IPS-18a (cell line): ENCODE measurements around the gene GORAB.

Experiments used
- H3K27ac ChIP-seq: one replicate; pipeline ENCODE4 v1.5.1; 2013; ENCODE audit warnings: low read length
- H3K27me3 ChIP-seq: one replicate; pipeline ENCODE4 v1.6.1; 2013; ENCODE audit warnings: mild to moderate bottlenecking, low read length; ENCODE audit not compliant: control insufficient read depth, insufficient read depth
- H3K36me3 ChIP-seq: one replicate; pipeline ENCODE4 v1.6.1; 2013; ENCODE audit warnings: low read depth, low read length; ENCODE audit not compliant: control insufficient read depth
- H3K4me1 ChIP-seq: one replicate; pipeline ENCODE4 v1.6.1; 2013; ENCODE audit warnings: low read depth, low read length; ENCODE audit not compliant: control insufficient read depth
- H3K4me3 ChIP-seq: one replicate; pipeline ENCODE4 v1.5.1; 2013; ENCODE audit warnings: low read length
- H3K9ac ChIP-seq: one replicate; pipeline ENCODE4 v1.6.1; 2013; ENCODE audit warnings: mild to moderate bottlenecking, low read length, moderate library complexity
- H3K9me3 ChIP-seq: one replicate; pipeline ENCODE4 v1.6.1; 2013; ENCODE audit warnings: low read depth, low read length; ENCODE audit not compliant: control insufficient read depth

The GORAB gene

GRCh38 chr1:170594066-170594626 lies 62.2 kb downstream of the GORAB start:
- Histone ChIP-seq H3K4me1 (no peaks in the 10 kb centered on the region), H3K4me3 (no peak overlapping the region), H3K27ac (no peak overlapping the region), H3K36me3 (no peaks in the 10 kb centered on the region), H3K27me3 (peaks cover 15% of the 10 kb centered on the region), H3K9me3 (no peaks in the 10 kb centered on the region), H3K9ac (no peak overlapping the region)

- H3K27me3 ChIP-seq, result no peaks in the 10 kb centered on the region
Measured at GRCh38 chr1:170596701-170597100, 64.7 kb downstream of the GORAB start.

GRCh38 chr1:170598618-170599017 lies 66.7 kb downstream of the GORAB start:
- no peak overlapping the region for H3K27ac ChIP-seq
- no peaks in the 10 kb centered on the region for H3K36me3 ChIP-seq
- H3K4me1 ChIP-seq, result no peaks in the 10 kb centered on the region
- H3K27me3 ChIP-seq, result no peaks in the 10 kb centered on the region
- peaks cover 6% of the 10 kb centered on the region for H3K9me3 ChIP-seq
- H3K9ac ChIP-seq, result no peak overlapping the region
- no peak overlapping the region for H3K4me3 ChIP-seq

More at GRCh38 chr1:170596701-170597100, 64.7 kb downstream of the GORAB start:
- Histone ChIP-seq H3K4me1 (no peaks in the 10 kb centered on the region), H3K36me3 (no peaks in the 10 kb centered on the region), H3K9me3 (no peaks in the 10 kb centered on the region), H3K27ac (no peak overlapping the region), H3K4me3 (no peak overlapping the region), H3K9ac (no peak overlapping the region)

GRCh38 chr1:170599033-170599432 lies 67.1 kb downstream of the GORAB start:
- H3K27ac ChIP-seq, result no peak overlapping the region
- no peaks in the 10 kb centered on the region for H3K27me3 ChIP-seq
- no peak overlapping the region for H3K4me3 ChIP-seq
- peaks cover 6% of the 10 kb centered on the region for H3K9me3 ChIP-seq
- no peak overlapping the region for H3K9ac ChIP-seq
- H3K4me1 ChIP-seq, result no peaks in the 10 kb centered on the region
- no peaks in the 10 kb centered on the region for H3K36me3 ChIP-seq

GRCh38 chr1:170601866-170602265 lies 69.9 kb downstream of the GORAB start:
- no peak overlapping the region for H3K9ac ChIP-seq

More at GRCh38 chr1:170601866-170602265, 69.9 kb downstream of the GORAB start:
- H3K27me3 ChIP-seq, result no peaks in the 10 kb centered on the region
- peaks cover 6% of the 10 kb centered on the region for H3K9me3 ChIP-seq
- H3K27ac ChIP-seq, result no peak overlapping the region
- H3K4me3 ChIP-seq, result no peak overlapping the region
- no peaks in the 10 kb centered on the region for H3K36me3 ChIP-seq
- no peaks in the 10 kb centered on the region for H3K4me1 ChIP-seq
